HUES6 (cell line): ENCODE measurements around the gene NOTCH1.

Source experiments
- H3K27ac ChIP-seq: 2 replicates; pipeline ENCODE4 v1.7.0; 2013; ENCODE audit warnings: low read depth, mild to moderate bottlenecking, low read length, inconsistent platforms
- H3K27me3 ChIP-seq: 2 replicates; pipeline ENCODE4 v1.6.1; 2013; ENCODE audit warnings: low read length; ENCODE audit not compliant: control insufficient read depth, insufficient read depth
- H3K36me3 ChIP-seq: 2 replicates; pipeline ENCODE4 v1.6.1; 2013; ENCODE audit warnings: low read length; ENCODE audit not compliant: control insufficient read depth, insufficient read depth
- H3K4me1 ChIP-seq: 2 replicates; pipeline ENCODE4 v1.6.1; 2013; ENCODE audit warnings: low read length; ENCODE audit not compliant: control insufficient read depth, insufficient read depth
- H3K4me3 ChIP-seq: 2 replicates; pipeline ENCODE4 v1.5.1; 2013; ENCODE audit warnings: low read depth, low read length
- H3K9ac ChIP-seq: one replicate; pipeline ENCODE4 v1.6.1; 2013; ENCODE audit warnings: mild to moderate bottlenecking, low read length
- H3K9me3 ChIP-seq: 2 replicates; pipeline ENCODE4 v1.6.1; 2013; ENCODE audit warnings: low read depth, low read length; ENCODE audit not compliant: control insufficient read depth, insufficient read depth

NOTCH1 gene

DNA sequence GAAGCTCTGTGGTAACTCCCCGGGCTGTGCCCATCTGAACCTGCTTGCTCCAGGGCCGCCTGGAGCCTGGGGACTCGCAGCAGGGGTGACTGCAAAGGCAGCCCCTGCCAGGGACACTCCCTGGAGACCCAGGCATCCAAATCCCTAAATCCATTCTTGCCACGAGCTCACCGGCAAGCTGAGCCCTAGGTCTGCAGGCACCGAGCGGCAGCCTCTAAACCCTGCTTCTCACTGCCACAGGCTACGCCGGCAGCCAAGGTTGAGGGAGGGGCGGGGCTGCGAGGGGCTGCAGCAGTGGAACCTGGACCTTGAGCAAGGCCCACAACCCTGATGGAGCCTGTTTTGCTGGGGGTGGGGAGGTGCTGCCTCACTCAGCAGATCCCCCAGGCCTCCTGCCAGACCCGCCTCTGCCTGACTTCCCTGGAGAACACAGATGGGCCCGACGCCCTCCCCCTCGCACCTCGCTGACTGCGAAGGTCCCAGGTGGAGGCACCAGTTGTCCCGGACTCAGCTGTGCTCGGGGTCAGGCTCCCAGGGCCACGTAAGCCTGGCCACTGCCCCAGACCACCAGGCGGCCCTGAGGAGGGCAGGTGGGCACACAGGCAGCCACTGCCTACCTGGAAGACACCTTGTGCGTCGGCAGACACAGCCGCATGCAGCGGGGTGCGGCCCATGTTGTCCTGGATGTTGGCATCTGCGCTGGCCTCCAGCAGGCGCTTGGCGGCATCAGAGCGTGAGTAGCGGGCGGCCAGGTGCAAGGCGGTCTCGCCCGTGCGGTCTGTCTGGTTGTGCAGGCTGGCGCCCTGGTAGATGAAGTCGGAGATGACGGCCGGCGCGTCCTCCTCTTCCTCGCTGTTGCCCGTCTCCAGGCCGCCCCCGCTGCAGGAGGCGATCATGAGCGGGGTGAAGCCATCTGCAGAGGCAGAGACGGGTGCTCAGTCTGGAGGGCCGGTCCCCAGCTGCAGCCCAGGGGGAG, 45.6 kb downstream of the NOTCH1 start:
- H3K36me3 ChIP-seq = peaks cover 93% of the 10 kb centered on the region
- H3K4me1 ChIP-seq = no peaks in the 10 kb centered on the region
- H3K27me3 ChIP-seq = no peaks in the 10 kb centered on the region
- H3K27ac ChIP-seq = no peak overlapping the region
- H3K9ac ChIP-seq = no peak overlapping the region
- H3K4me3 ChIP-seq = no peak overlapping the region
- H3K9me3 ChIP-seq = no peaks in the 10 kb centered on the region

DNA sequence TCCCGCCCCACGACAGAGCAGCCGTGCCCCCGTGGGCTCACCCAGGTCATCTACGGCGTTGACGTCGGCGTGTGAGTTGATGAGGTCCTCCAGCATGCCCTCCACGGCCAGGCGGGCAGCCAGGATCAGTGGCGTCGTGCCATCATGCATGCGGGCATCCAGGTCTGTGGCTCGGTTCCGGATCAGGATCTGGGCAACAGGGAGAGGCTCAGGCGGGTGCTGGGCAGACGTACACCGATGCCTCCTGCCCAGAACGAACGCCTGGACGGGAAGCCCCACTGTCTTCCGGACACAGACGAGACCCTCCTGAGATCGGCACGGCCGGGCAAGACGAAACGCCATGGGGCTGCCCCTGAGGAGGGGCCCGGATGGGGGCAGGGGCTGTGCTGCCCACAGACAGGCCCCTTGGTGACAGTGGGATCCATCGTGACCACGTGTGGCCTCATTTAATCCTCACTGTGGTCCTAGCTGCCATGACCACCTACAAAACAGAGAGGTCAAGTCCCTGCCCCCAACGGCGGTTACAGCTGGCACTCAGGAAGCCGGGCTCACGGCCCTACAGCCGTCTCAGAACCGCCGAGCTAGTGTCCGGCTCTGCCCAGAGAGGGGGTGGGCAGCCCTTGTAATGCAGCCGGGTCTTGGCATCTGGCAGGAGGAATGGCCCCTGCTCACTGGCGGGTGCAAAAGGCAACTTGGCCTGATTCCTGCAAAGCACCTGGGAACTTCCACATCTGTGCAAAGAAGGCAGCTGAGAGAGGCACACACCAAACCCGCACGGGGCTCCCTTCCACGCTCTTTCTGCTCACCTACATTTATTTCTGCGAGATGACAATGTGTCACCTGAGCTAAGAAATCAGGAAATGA, 46.5 kb downstream of the NOTCH1 start:
- Histone ChIP-seq H3K9me3 (no peaks in the 10 kb centered on the region), H3K36me3 (peaks cover 89% of the 10 kb centered on the region), H3K27ac (no peak overlapping the region), H3K27me3 (no peaks in the 10 kb centered on the region), H3K9ac (no peak overlapping the region), H3K4me1 (no peaks in the 10 kb centered on the region), H3K4me3 (no peak overlapping the region)

DNA sequence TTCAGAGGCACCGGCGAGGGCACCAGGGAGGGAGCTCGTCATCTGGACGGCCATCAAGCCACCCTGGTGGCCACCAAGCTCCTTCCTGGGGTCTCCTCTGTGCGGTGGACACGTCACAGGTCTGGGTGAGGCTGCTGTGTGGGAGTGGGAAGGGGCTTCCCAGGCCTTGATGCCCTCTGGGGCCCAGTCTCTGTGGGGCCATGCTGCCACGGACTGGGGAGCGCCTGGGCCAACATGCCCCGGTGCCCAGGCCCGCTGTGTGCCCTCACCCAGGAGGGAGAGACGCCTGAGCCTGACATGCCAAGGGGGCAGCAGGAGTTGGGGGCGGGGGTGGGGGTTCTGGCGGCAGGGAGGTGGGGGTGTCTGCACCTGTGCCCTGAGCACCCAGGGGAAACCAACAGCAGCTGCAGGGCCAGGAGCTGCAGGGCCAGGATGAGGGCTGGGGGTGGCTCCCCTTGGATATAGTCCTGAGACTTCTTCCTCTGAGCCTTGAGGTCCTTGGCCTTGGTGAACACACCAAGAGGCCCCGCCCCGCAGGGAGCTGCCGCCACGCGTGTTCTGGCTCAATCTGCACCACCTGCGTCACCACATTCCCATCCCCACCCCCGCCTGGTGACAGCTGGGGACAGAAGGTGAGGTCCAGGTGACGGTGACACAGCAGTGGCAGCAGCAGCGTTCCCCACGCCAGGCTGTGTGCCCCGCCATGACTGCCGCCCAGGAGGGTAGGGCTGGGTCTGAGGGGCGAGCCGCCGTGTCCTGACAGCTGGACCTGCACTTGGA, 47.7 kb downstream of the NOTCH1 start:
- H3K9me3 ChIP-seq = no peaks in the 10 kb centered on the region
- no peak overlapping the region for H3K4me3 ChIP-seq
- peaks cover 77% of the 10 kb centered on the region for H3K36me3 ChIP-seq
- no peak overlapping the region for H3K9ac ChIP-seq
- H3K4me1 ChIP-seq = no peaks in the 10 kb centered on the region
- no peaks in the 10 kb centered on the region for H3K27me3 ChIP-seq
- no peak overlapping the region for H3K27ac ChIP-seq

DNA sequence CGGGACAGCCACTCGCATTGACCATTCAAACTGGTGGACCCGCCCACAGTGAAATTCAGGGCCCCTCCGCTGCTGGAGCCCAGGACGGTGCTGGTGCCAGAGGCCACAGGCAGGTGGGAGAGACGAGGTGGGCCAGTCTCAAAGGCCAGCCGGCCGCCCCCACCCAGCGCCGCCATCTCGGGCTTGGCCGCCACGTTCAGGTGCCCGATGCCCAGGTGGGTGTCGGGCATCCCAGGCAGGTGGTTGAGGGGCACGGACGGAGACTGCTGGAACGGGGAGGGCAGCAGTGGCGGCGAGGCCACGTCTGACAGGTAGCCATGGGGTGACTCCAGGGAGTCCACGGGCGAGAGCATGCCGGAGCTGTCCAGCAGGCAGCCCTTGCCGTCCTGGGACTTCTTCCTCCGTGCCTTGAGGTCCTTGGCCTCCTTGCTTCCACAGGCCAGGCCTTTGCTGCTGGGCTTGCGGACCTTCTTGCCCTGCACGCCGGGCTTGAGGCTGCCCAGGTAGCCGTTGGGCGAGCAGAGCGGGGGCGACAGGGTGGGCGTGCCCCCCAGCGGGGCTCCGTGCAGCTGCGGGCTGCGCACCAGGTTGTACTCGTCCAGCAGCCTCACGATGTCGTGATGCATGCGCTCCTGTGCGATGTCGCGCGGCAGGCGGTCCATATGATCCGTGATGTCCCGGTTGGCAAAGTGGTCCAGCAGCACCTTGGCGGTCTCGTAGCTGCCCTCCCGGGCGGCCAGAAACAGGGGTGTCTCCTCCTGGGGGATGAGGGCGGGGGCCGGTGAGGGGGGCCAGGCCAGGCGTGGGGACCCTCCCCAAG, 48.8 kb downstream of the NOTCH1 start:
- H3K27me3 ChIP-seq = no peaks in the 10 kb centered on the region
- H3K4me3 ChIP-seq = no peak overlapping the region
- no peak overlapping the region for H3K9ac ChIP-seq
- H3K9me3 ChIP-seq = no peaks in the 10 kb centered on the region
- peaks cover 67% of the 10 kb centered on the region for H3K36me3 ChIP-seq
- H3K4me1 ChIP-seq = no peaks in the 10 kb centered on the region
- H3K27ac ChIP-seq = no peak overlapping the region

DNA sequence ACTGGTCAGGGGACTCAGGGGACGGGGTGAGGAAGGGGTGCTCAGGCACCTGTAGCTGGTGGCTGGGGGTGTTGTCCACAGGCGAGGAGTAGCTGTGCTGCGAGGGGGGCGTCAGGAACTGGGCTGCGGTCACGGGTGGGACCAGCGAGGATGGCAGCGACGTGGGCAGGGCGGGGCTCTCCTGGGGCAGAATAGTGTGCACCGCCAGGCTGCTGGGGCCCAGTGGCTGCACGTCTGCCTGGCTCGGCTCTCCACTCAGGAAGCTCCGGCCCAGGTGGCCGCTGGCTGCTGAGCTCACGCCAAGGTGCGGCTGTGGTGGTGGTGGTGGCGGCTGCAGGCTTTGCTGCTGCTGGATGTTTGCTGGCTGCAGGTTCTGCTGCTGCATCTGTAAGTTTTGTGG, 49.7 kb downstream of the NOTCH1 start:
- Histone ChIP-seq H3K36me3 (peaks cover 60% of the 10 kb centered on the region), H3K9ac (no peak overlapping the region), H3K27me3 (no peaks in the 10 kb centered on the region), H3K9me3 (no peaks in the 10 kb centered on the region), H3K27ac (no peak overlapping the region), H3K4me3 (no peak overlapping the region), H3K4me1 (no peaks in the 10 kb centered on the region)

DNA sequence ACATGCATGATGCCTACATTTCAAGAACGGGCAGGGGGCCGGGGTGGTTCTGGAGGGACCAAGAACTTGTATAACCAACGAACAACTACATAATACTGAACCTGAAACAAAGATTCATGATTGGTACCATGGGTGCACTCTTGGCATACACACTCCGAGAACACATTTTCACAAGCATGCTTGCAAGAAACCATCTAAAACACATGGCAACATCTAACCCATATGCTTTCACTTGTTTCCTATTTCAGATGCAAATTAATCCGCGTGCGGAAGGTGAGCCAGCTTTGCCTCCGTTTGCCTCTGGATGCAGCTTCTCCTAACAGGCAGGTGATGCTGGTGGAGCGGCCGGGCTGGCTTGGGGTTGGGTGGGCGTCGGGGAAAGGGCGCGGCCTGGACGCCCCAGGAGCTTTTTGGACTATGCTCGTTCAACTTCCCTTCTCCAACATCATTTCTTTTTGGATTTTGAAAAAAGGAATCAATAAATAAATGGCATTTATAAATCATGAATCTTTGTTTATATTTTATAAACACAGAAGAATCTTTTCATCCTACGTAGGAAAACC, 50.5 kb downstream of the NOTCH1 start:
- Histone ChIP-seq H3K4me3 (no peak overlapping the region), H3K27me3 (no peaks in the 10 kb centered on the region), H3K4me1 (no peaks in the 10 kb centered on the region), H3K9me3 (no peaks in the 10 kb centered on the region), H3K36me3 (peaks cover 52% of the 10 kb centered on the region), H3K9ac (no peak overlapping the region), H3K27ac (no peak overlapping the region)

DNA sequence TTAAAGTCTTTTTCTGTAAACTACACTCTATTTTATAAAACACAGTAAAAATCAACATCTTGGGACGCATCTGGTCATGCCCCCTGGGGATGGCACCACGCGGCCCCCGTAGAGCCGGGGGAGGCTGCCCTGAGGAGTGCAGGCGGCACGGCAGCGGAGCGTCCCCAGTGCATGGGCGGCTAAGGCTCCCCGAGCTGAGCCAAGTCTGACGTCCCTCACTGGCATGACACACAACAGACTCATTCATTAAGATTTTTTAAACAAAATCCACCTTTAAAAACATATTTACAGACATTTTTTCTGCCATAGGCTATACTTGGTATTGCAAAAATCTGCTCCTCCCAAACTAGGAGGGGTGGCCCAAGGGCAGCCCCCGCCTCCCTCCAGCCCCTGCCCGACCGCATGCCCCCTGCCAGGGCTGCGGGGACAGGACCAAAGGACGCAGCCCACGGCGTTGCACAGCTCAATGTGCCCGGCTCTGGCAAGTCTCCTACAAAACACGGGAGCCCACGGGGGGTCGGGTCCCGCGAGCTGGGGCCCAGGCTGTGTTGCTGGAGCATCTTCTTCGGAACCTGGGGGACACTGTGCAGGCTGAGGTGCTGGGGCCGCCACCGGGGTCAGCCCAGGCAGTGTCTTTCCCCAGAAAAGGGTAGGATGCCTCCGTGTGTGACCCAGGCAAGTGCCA, 51.2 kb downstream of the NOTCH1 start:
- Histone ChIP-seq H3K27me3 (no peaks in the 10 kb centered on the region), H3K36me3 (peaks cover 46% of the 10 kb centered on the region)

DNA sequence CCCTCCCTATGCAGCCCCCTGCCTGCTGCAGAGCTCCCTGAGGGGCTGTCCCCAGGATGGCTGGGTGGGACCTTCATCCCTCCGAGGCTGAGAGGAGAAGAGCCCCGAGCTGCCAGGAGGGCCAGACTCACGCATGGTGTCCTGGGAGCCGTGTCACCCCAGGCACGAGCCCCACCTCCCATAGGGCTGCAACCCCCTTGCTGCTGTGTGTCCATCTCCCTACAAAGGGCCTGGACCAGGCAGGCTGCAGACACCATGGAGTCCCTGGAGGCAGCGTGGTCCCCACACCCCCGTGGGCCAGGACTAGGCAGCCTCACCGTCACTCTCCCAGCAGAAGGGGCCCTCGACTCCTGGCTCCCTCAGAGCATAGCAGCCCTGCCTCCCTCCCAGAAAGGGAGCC, 51.8 kb downstream of the NOTCH1 start:
- no peak overlapping the region for H3K9ac ChIP-seq
- H3K4me3 ChIP-seq = no peak overlapping the region
- no peaks in the 10 kb centered on the region for H3K27me3 ChIP-seq
- H3K9me3 ChIP-seq = no peaks in the 10 kb centered on the region
- peaks cover 39% of the 10 kb centered on the region for H3K36me3 ChIP-seq
- H3K27ac ChIP-seq = no peak overlapping the region
- no peaks in the 10 kb centered on the region for H3K4me1 ChIP-seq

More for the DNA sequence above, 51.2 kb downstream of the NOTCH1 start:
- no peak overlapping the region for H3K9ac ChIP-seq
- H3K9me3 ChIP-seq = no peaks in the 10 kb centered on the region
- H3K4me3 ChIP-seq = no peak overlapping the region
- no peak overlapping the region for H3K27ac ChIP-seq
- no peaks in the 10 kb centered on the region for H3K4me1 ChIP-seq

DNA sequence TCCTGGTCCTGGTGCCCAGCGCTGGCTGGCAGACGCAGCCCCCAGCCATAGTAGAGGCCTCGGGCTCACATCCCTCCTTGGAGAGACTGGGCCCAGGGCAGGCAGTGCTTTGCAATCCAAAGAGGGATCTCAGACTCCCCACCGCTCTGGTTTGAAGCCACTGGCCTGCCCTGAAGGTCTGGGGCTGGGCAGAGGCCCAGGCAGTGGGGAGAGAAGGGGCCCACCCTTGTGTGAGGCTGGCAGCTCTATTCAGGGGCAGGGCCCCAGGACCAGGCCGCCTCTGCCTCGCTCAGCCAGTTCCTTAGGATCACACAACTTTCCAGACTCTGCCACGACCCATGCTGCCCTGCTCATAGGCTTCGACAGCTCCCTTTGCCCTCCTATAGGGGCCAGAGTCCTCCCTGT, 52.3 kb downstream of the NOTCH1 start:
- Histone ChIP-seq H3K4me1 (no peaks in the 10 kb centered on the region), H3K36me3 (peaks cover 35% of the 10 kb centered on the region), H3K27me3 (no peaks in the 10 kb centered on the region), H3K9ac (no peak overlapping the region), H3K4me3 (no peak overlapping the region), H3K9me3 (no peaks in the 10 kb centered on the region), H3K27ac (no peak overlapping the region)
